ENCODE data around the gene CHST9.
"Not testable (repeated sequence)": the region's sequence is repeated elsewhere in the genome, so short reads cannot be mapped to it uniquely, and the experiment has no call there.

CHST9 gene

GRCh38 chr18:27094621-27095020 lies 90.5 kb downstream of the CHST9 start:
- no peak for DNase-seq (ENCODE audit: low read depth in 2 of 2)

- not testable (repeated sequence) for DNase-seq (ENCODE audit: low read depth in 2 of 2)
These were observed 91.8 kb downstream of the CHST9 start for GRCh38 chr18:27093290-27093689.

GRCh38 chr18:27081701-27082100 lies 103.4 kb downstream of the CHST9 start:
- DNase-seq (ENCODE audit: low read depth in 2 of 2): no peak

- DNase-seq (ENCODE audit: low read depth in 2 of 2): no peak
These were observed 109.3 kb downstream of the CHST9 start for GRCh38 chr18:27075828-27076227.

GRCh38 chr18:27073404-27073830 lies 111.7 kb downstream of the CHST9 start:
- DNase-seq (ENCODE audit: low read depth in 2 of 2): no peak

- no peak for DNase-seq (ENCODE audit: low read depth in 2 of 2)
These were observed 120.4 kb downstream of the CHST9 start for GRCh38 chr18:27064673-27065072.

- DNase-seq (ENCODE audit: low read depth in 2 of 2): no peak
These were observed 122.3 kb downstream of the CHST9 start for GRCh38 chr18:27062802-27063201.

GRCh38 chr18:27061488-27062095 lies 123.5 kb downstream of the CHST9 start:
- DNase-seq (ENCODE audit: low read depth in 2 of 2): no peak

- DNase-seq (ENCODE audit: low read depth in 2 of 2): no peak
These were observed 127.4 kb downstream of the CHST9 start for GRCh38 chr18:27057519-27058234.

- DNase-seq (ENCODE audit: low read depth in 2 of 2): no peak
These were observed 130.2 kb downstream of the CHST9 start for GRCh38 chr18:27054926-27055325.

GRCh38 chr18:27049969-27050368 lies 135.1 kb downstream of the CHST9 start:
- no peak for DNase-seq (ENCODE audit: low read depth in 2 of 2)

- no peak for DNase-seq (ENCODE audit: low read depth in 2 of 2)
These were observed 139.8 kb downstream of the CHST9 start for GRCh38 chr18:27045342-27045741.

GRCh38 chr18:27042177-27042576 lies 142.9 kb downstream of the CHST9 start:
- DNase-seq (ENCODE audit: low read depth in 2 of 2): no peak

- DNase-seq (ENCODE audit: low read depth in 2 of 2): no peak
These were observed 144.3 kb downstream of the CHST9 start for GRCh38 chr18:27040796-27041195.

GRCh38 chr18:27033722-27034121 lies 151.4 kb downstream of the CHST9 start:
- no peak for DNase-seq (ENCODE audit: low read depth in 2 of 2)

- no peak for DNase-seq (ENCODE audit: low read depth in 2 of 2)
These were observed 154.7 kb downstream of the CHST9 start for GRCh38 chr18:27030421-27030820.

GRCh38 chr18:27022477-27022876 lies 162.6 kb downstream of the CHST9 start:
- DNase-seq (ENCODE audit: low read depth in 2 of 2): no peak

GRCh38 chr18:27017901-27018500 lies 167.1 kb downstream of the CHST9 start:
- no peak for DNase-seq (ENCODE audit: low read depth in 2 of 2)

- no peak for DNase-seq (ENCODE audit: low read depth in 2 of 2)
These were observed 170.3 kb downstream of the CHST9 start for GRCh38 chr18:27014841-27015240.

- DNase-seq (ENCODE audit: low read depth in 2 of 2): no peak
These were observed 174.3 kb downstream of the CHST9 start for GRCh38 chr18:27010784-27011183.

- DNase-seq (ENCODE audit: low read depth in 2 of 2): no peak
These were observed 175.8 kb downstream of the CHST9 start for GRCh38 chr18:27009293-27009692.

- DNase-seq (ENCODE audit: low read depth in 2 of 2): no peak
These were observed 176.5 kb downstream of the CHST9 start for GRCh38 chr18:27008575-27008974.

- DNase-seq (ENCODE audit: low read depth in 2 of 2): no peak
These were observed 177.2 kb downstream of the CHST9 start for GRCh38 chr18:27007880-27008279.

All from stimulated activated CD4-positive, alpha-beta T cell treated with anti-CD3 and anti-CD28 coated beads, Interleukin-4, amount 100 ng/mL, for 48 hours (primary cell).